Measurements from ENCODE around the gene DTHD1.

GRCh38 chr4:36324808-36325207 lies 43.4 kb downstream of the DTHD1 start:
- TF ChIP-seq, protein P1, sequence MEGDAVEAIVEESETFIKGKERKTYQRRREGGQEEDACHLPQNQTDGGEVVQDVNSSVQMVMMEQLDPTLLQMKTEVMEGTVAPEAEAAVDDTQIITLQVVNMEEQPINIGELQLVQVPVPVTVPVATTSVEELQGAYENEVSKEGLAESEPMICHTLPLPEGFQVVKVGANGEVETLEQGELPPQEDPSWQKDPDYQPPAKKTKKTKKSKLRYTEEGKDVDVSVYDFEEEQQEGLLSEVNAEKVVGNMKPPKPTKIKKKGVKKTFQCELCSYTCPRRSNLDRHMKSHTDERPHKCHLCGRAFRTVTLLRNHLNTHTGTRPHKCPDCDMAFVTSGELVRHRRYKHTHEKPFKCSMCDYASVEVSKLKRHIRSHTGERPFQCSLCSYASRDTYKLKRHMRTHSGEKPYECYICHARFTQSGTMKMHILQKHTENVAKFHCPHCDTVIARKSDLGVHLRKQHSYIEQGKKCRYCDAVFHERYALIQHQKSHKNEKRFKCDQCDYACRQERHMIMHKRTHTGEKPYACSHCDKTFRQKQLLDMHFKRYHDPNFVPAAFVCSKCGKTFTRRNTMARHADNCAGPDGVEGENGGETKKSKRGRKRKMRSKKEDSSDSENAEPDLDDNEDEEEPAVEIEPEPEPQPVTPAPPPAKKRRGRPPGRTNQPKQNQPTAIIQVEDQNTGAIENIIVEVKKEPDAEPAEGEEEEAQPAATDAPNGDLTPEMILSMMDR (conservative IDR thresholded peaks at IDR 0.05; ENCODE audit: low read depth, low read length): no peak
- TF ChIP-seq EZH2 (IDR thresholded peaks at IDR 0.05; ENCODE audit: borderline replicate concordance, low read depth, low read length, poor library complexity, severe bottlenecking): no peak

Data from A673 (cell line).